HepG2 (cell line): ENCODE measurements around the gene MMP23B. TPM values are rescaled to one million over a fixed set of nuclear protein-coding genes. Genes with fewer than 3 reads are reported as not detected.

Source experiments
- ATF4 ChIP-seq, 2 experiments: fragments of 450-650 bp in 1 of 2; sonication (generic) in 1 of 2; formaldehyde crosslinking; IDR thresholded peaks; 2 replicates each; pipeline versions ENCODE4 v1.5.0 to v1.8.0; 2020 to 2022; ENCODE audit warnings: mild to moderate bottlenecking in 1 of 2, missing genetic modification reagents in 1 of 2
- HNF1B ChIP-seq: sonication (generic); formaldehyde crosslinking; IDR thresholded peaks from 2 replicates; pipeline ENCODE4 v1.5.1; 2020; ENCODE audit warnings: mild to moderate bottlenecking, moderate library complexity, missing genetic modification reagents
- HNF4A ChIP-seq: sonication (generic); formaldehyde crosslinking; IDR thresholded peaks from 2 replicates; pipeline ENCODE4 v1.4.0; 2020; ENCODE audit warnings: missing genetic modification reagents
- HOMEZ ChIP-seq: IDR thresholded peaks from 2 replicates; pipeline ENCODE4 v1.6.1; 2016; ENCODE audit warnings: low read depth
- IRF2 ChIP-seq: IDR thresholded peaks from 2 replicates; pipeline ENCODE4 v1.6.1; 2018; ENCODE audit warnings: missing genetic modification reagents, missing compliant biosample characterization
- PHF8 ChIP-seq: sonication (generic); formaldehyde crosslinking; IDR thresholded peaks from 2 replicates; pipeline ENCODE4 v1.5.0; 2020; ENCODE audit warnings: missing genetic modification reagents
- POGZ ChIP-seq: sonication (generic); formaldehyde crosslinking; IDR thresholded peaks from 2 replicates; pipeline ENCODE4 v1.4.0; 2020; ENCODE audit warnings: mild to moderate bottlenecking, missing genetic modification reagents
- TEAD3 ChIP-seq: optimal IDR thresholded peaks from 2 replicates; pipeline ENCODE3; 2016; ENCODE audit warnings: borderline replicate concordance
- ZGPAT ChIP-seq: IDR thresholded peaks from 2 replicates; pipeline ENCODE4 v1.6.1; 2016; ENCODE audit warnings: mild to moderate bottlenecking
- ZNF574 ChIP-seq: sonication (generic); formaldehyde crosslinking; IDR thresholded peaks from 2 replicates; pipeline ENCODE4 v1.4.0; 2020; ENCODE audit warnings: missing genetic modification reagents
- ZNF687 ChIP-seq: sonication (generic); formaldehyde crosslinking; IDR thresholded peaks from 2 replicates; pipeline ENCODE4 v1.5.1; 2020; ENCODE audit warnings: mild to moderate bottlenecking, missing genetic modification reagents, moderate library complexity
- polyA plus RNA-seq, 8 experiments: library from polyadenylated mRNA; depleted of rRNA in 3 of 8; stranded (reverse) in 7 of 8; unstranded in 1 of 8; fragments of >200 nt; fragmentation: Illumina TruSeq in 4 of 8; extraction: Trizol in 4 of 8; gene quantifications; 2 replicates each; pipeline versions ENCODE4 v1.2.1 to v1.2.3, GENCODE V29; 2011 to 2016; ENCODE audit warnings: low read depth in 4 of 8, missing spikeins in 1 of 8, mixed read lengths in 1 of 8; ENCODE audit not compliant: insufficient read depth in 1 of 8
- total RNA-seq, 5 experiments: library from RNA; depleted of rRNA; stranded (reverse); fragments of >200 nt; fragmentation: Illumina TruSeq; extraction: Trizol; gene quantifications; 2 replicates each; pipeline ENCODE4 v1.2.3, GENCODE V29; 2016; ENCODE audit warnings: low read depth in 1 of 5

The MMP23B gene
- total and polyA plus RNA-seq, 2 of the 13 experiments (the other 11 are each of a cell fraction or from before 2014, with no cell fraction given), result 0.61 to 0.75 TPM

GRCh38 chr1:1658583-1659549, 26.9 kb downstream of the MMP23B start, which contains the start of gene CDK11B (continued):
- TF ChIP-seq ATF4 (CRISPR knock-in tag; IDR thresholded peaks at IDR 0.05) (peak in 1 of 2 experiments; percentile 29; a peak in 1 of 4 replicates), HNF4A (0 out of 2 replicates have a peak, but pooled peaks have one; percentile 5), HOMEZ (CRISPR knock-in tag) (0 out of 2 replicates have a peak, but pooled peaks have one; percentile 19), HNF1B (CRISPR knock-in tag) (peak; percentile 48; the same call in 1 of the 2 replicates), ZNF574 (CRISPR knock-in tag) (peak; percentile 77), IRF2 (CRISPR knock-in tag) (peak; percentile 23; the same call in 1 of the 2 replicates), ZGPAT (CRISPR knock-in tag) (peak; percentile 55), PHF8 (CRISPR knock-in tag) (peak; percentile 72), POGZ (CRISPR knock-in tag) (peak; percentile 41; the same call in 1 of the 2 replicates), ZNF687 (CRISPR knock-in tag) (peak; percentile 67), TEAD3 (CRISPR knock-in tag) (peak; percentile 59)
